Activated effector memory CD4-positive, alpha-beta T cell treated with Interleukin-2 at 50 U/mL for 16 hours (primary cell): ENCODE measurements around the gene C1orf94.

Source experiments
- DNase-seq: peaks from one replicate; pipeline ENCODE4 v3.0.0-alpha.2; 2020

C1orf94 gene

DNA sequence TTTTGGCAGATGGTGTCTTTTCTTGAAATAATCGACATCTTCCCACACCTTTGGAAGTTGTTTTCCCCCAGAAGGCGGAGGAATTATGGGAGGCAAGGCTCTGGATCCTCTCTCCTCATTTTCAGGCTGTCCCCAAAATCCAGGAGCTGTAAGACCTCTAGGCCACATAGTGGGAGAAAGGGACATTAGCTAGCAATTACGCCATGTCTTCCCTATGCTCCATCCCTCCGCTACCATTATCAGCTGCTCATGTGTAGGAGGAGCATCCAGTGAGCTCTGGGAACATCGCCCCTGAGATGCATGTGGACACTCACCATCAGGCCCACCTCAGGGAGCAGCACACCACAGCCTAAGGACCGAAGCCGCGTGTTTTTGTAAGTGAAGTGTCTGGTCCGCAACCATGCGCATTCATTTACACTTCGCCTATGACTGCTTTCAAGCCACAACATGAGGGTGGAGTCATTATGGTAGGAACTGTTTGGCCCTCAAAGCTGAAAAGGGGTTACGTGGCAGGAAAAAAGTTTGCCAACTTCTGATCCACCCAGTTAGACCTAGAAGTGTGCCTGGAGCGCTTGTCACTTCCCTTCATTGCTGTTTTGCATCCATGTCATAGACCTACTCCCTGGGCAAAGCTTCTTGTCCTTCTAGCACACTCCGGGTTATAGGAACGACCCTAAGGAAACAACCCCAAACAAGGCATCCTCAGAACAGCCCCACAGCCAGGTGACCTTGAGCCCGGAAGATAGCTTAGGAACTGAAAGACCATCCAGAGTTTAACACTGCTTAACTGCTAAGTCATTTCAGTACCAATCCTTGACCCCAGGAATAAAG, 85.5 kb downstream of the C1orf94 start:
- no peak for DNase-seq

DNA sequence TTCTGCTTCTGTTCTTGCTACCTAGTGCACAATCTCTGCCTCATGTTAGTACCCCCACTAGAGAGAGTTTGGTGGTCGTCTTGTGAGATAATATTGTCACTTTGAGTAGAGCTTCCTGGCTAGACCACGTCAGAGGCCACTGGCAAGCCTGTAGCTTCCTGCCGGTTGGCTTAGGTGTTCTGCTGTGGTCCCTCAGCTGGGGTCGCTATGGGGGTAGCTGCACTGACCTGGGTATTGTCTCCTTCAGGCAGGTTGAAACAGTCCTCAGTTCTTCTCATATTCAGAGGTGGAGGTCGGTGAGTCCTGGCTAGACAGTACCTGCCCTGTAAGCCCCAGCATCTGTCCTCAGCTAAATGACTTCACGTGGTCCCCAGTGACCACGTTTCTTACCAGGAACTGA, 86.2 kb downstream of the C1orf94 start:
- DNase-seq = no peak

DNA sequence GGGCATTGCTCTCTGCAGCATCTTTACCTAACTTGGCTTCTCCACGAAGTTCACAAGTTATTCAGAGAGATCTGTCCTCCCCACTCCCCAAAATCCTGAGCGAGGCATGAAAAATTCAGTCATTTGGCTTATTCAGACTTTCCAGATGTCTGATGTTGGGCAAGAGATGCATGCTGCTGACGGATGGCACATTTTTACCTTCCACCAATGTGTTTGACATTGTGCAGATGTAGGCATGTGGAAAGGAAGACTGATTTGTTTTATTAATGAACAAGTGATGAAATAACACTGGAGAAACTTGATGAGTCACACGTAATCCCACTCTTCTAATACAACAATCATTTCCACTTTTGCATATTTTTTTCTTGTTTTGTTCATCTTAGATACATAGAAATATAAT, 86.7 kb downstream of the C1orf94 start:
- no peak for DNase-seq

DNA sequence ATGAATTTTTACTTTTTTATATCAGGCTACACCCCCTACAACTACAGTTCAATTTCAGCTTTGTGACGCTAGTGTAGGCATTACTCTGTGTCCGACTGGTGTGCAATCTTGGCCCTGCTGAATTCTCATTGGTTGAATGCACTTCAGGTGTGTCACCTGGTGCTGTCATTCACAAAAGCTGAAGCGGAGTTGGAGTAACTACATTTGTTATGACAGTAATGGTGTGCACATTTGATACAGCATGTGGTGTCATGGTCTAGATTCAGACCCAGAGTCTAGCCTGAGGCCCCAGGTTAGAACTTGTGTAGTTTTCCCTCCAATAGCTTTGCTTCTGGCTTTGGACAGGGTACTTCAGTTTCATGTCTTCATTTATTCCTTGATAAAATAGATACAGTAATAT, 88.7 kb downstream of the C1orf94 start:
- DNase-seq = no peak

DNA sequence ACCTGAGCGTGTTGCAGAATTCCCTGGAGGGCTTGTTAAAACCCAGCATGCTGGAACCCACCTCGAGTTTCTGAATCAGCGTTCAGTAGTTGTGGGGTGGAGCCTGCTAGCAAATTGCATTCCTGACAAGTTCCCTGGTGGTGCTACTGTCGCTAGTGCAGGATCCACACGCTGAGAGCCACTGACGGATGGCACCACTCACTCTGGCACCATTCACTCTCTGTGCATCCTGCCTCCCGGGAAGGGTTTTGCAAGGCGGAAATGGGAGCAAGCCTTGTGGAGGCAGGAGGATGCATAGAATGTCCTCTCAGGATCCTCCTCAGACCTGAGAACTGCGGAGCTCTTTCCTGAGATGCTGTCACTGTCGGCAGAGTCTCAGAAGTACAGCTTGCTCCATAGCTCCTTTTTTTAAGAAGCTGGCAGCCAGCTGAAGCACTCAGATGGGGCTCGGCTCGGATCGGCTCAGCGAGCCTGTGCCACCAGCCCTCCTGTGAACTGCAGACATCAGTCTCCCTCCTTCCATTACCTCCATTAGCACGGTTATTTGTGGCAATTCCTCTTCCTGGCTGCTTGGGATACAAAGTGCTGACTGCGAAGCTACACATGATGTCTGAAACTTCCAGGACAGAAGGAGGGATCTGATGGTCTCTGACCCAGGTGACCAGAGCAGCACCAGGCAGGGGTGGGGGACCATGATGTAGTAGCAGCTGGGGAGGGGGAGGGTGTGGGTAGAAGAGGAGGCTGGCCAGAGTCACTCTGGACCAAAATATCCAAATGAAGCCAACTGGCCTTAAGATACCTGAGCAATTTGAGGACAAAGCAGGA, 89.6 kb downstream of the C1orf94 start:
- no peak for DNase-seq

DNA sequence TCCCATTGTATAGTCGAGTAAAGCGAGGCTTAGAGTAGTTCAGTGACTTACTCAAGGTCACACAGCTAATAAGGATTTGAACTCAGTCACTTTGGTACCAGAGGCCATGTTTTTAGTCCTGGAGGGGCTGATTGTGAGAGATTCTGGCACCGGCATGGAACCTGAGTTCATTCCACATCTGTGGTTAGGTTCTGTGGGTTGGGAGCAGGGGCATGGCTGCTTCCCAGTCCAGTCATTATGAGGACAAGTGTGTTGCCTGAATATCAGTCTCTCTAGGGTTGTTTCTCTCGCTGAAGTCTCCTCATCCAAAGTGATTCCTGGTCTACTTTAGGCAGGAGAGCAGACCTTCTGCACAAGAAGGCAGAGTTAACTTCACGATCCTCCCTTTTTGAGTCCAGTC, 90.6 kb downstream of the C1orf94 start:
- DNase-seq = no peak

DNA sequence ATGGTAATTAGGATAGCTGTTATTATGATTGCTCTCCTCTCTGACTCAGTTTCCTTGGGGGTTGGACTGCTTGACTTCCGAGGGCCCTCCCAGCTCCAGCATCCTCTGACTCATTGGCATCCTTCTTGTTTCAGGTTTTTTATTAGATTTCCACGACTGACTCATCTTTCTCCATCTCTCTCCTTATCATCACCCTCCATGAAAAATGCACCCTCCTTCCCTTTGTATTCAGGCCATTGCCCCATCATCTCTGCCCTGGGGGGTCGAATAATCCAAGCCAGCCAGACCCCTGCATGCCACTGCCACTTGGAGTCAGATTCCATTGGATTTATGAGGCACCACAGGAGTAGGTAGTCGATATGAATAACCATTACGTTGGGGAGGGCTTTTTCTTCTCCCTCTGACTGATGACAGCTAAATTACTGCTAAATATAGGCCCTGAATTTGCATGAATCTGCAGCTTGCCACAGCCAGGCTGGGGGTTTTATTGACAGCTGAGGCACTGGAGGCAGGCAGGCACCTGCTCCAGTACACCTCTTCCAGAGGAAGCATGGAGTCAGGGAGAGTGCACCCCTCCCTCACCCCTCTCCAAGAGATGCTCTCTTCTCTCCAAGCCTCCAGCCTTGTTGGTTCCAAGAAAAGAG, 91.7 kb downstream of the C1orf94 start:
- no peak for DNase-seq
